Choroid plexus epithelial cell (primary cell): ENCODE results near the gene CIAO3.

Source experiments
- DNase-seq: peaks from one replicate; pipeline ENCODE4 v3.0.0-alpha.2; 2010; ENCODE audit warnings: low read depth
- H3K4me3 ChIP-seq: 2 replicates; pipeline ENCODE4 v1.5.1; 2011; ENCODE audit warnings: low read depth, mild to moderate bottlenecking, control low read depth, low read length, moderate library complexity
- TF ChIP-seq, protein P1 (sequence below): conservative IDR thresholded peaks from 2 replicates; pipeline ENCODE4 v1.5.1; 2011; ENCODE audit warnings: low read depth, mild to moderate bottlenecking, control low read depth, inconsistent platforms, low read length, moderate library complexity

CIAO3 gene

DNA sequence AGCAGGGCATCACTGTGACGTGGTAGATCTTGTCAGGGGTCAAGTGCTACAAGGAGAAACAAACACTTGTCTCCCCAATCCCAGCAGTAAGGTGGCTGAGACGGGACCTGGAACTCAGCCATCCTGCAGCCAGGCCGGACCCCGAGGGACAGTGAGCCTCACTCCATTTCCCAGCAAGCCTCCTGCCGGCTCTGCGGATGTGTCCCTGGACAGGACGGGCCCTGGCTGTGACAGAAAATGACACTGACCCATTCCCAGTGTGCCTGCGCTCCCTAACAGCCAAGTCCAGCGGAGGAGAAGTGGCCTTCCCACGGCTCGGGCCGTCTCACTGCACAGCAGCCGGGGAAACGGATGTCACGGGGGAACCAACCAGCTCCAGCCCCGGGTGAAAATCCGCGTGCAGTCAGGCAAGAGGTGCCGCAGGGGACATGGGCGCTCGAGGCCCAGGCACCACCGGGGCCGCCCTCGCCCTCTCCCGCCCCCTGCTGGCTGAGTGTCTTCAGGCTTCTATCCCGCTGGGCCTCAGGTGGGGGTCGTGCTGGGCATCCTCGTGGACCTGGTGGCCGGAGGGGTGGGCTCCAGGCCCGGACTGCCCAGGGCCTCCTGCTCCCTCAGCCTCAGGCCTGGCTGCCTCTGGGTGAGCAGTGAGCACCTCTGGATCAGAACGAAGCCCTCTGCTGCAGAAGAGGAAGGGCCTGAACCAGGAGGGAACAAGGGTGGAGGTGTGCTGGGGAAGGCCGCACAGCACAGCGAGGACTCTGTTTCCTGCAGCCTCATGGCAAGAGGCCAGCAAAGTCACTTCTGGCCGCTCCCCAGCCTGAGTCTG lies 7.2 kb downstream of the CIAO3 start:
- no peak overlapping the region for H3K4me3 ChIP-seq
- no peak for DNase-seq
- TF ChIP-seq, protein P1, sequence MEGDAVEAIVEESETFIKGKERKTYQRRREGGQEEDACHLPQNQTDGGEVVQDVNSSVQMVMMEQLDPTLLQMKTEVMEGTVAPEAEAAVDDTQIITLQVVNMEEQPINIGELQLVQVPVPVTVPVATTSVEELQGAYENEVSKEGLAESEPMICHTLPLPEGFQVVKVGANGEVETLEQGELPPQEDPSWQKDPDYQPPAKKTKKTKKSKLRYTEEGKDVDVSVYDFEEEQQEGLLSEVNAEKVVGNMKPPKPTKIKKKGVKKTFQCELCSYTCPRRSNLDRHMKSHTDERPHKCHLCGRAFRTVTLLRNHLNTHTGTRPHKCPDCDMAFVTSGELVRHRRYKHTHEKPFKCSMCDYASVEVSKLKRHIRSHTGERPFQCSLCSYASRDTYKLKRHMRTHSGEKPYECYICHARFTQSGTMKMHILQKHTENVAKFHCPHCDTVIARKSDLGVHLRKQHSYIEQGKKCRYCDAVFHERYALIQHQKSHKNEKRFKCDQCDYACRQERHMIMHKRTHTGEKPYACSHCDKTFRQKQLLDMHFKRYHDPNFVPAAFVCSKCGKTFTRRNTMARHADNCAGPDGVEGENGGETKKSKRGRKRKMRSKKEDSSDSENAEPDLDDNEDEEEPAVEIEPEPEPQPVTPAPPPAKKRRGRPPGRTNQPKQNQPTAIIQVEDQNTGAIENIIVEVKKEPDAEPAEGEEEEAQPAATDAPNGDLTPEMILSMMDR: peak; percentile 45

DNA sequence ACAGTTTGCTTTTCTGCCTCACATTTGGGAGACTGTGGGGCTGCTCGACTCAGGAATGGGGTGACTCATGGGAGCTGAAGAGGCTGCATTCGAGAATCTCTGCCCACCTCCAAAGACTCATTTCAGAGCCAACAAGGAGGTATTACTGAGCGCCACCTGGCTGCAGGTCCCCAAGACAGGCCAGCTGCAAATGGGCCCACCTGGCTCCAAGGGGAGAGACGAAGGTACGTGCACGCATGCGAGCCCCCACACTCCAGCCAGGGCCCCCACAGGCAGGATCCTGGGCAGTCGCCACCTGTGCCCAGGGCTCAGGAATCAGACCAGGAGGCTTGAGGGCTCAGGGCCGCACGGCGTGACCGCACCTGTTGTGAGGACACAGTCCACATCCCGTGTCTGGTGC lies 7.9 kb downstream of the CIAO3 start:
- H3K4me3 ChIP-seq: no peak overlapping the region
- TF ChIP-seq, protein P1: no peak
- DNase-seq: no peak

DNA sequence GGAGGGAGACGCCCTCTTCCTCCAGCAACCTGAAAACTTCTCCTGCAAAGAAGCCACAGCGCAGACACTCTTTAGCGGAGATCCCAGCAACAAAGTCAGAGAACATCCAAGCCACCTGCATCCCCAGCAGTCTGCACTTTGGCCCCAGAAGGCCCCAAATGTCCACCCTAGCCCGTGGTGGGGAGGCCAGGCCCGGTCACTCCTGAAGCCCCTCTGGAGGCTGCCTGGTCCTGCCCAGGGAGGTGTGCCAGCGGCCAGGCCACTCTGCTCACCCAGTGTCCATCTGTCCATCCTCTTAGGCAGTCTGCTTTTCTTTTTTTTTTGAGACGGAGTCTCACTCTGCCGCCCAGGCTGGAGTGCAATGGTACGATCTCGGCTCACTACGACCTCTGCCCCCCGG lies 8.5 kb downstream of the CIAO3 start:
- TF ChIP-seq, protein P1: no peak
- DNase-seq: no peak
- no peak overlapping the region for H3K4me3 ChIP-seq

DNA sequence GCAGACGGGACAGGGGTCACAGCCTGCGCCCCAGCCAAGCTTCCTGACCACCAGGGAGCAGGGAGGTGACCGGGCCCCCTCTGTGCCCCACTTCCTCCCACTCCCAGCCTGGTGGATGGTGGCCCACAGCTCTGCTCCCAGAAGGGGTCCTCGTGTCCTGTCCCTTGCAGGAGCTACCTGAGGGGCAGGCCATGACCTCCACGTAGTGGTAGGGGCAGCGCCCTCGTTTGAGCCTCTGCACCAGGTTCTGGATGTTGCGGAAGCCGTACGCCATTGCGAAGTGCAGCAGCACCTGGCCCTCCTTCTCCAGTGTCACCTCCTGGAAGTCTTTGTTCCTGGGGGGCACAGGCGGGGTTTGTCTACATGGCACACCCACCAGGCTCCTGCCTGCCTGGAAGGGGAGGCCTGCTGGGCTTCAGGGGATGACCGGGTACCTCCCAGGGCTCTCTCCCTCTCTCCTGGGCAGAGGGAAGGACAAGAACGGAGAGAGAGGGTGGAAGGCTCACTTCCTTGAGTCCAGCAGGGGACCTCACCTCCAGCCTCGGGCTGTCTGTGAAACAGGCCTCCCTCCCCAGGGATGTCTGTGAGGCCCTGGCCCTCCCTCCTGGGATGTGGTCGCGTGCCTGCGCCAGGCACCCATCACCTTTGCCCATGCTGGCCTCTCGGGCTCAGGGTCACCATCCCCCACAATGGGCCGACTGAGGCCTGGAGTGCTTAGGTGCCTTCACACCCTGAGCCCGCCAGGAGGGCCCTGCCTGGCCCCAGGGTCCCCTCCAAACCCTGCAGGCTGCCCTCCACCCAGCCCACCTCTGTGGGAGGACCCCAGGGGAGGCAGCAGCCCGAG lies 9.9 kb downstream of the CIAO3 start:
- no peak for DNase-seq
- TF ChIP-seq, protein P1: no peak
- no peak overlapping the region for H3K4me3 ChIP-seq

DNA sequence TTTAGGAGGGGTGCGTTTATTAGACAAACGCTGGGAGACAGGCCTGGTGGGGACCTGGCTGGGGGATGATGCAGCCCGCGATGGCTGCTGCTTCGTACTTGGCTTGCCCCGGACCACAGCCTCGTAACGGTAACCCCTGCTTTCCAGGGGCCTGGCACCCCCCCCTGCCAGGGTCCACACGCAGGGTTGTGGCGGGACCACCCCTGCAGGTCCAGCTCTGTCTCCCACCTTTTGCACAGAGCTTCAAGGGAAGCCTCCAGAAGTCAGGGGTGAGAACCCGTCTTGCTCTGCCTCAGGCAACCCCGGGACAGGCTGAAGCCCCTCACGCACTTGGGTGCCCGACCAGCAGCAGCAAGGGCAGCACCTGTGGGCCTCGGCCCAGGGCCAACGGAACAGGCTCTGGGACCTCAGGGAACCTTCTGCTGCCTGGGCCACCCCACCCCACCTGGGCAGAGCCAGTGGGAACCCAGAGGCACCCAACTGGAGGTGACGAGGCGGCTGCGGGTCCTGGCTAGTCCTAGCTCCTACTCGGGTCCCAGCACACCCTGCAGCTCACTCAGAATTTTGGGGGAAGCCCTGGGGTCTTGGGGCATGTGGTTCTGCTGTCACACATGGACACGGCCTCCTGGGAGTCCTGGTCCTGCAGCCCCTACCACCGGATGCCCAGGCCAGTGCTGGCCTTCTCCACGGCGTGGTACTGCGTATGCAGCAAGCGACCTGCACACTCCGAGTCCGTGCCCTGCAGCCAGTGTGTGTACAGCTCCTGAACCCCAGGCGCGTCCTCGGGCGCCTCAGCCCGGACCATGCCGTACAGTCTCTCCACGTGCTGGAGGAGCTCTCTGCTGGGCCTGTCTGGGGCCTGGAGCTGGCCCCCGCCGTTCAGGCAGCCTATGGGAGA lies 10.8 kb downstream of the CIAO3 start:
- H3K4me3 ChIP-seq: no peak overlapping the region
- no peak for DNase-seq
- TF ChIP-seq, protein P1: no peak

DNA sequence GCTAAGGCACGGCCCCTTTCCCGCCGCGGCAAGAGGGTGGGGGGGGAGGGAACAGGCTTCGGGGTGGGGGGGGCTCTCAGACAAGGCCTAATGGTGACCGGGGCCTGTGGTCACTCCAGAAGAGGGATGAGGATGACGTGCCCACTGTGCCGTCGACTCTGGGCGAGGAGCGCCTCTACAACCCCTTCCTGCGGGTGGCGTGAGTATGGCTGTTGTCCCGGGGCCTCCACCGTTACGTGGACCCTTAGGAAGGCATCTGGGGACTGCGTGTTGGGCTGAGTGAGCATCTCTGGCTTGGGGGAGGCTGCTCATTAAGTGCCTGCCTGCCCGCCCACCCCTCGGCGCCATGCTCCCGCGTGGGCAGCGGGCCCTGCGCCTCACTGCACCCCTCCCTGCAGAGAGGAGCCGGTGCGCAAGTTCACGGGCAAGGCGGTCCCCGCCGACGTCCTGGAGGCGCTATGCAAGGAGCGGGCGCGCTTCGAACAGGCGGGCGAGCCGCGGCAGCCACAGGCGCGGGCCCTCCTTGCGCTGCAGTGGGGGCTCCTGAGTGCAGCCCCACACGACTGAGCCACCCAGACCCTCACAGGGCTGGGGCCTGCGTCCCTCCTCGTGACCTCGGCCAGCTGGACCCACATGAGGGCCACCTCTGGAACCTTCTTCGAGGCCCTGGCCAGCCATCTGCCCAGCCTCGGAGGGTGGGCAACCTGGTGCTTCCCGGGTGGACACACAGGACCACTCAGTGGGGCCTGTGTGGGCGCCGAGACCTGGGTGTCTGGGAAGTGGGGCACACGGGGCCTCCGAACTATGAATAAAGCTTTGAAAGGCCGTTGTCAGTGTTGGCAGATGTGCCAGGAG lies 11.7 kb downstream of the CIAO3 start:
- peak overlapping the region; percentile 68 for H3K4me3 ChIP-seq
- DNase-seq: no peak
- TF ChIP-seq, protein P1: no peak
